HCT116 (cell line): ENCODE data around the gene MTHFSD.

Experiments
- CEBPB ChIP-seq: IDR thresholded peaks from 2 replicates; pipeline ENCODE4 v1.6.1; 2012; ENCODE audit warnings: low read depth
- CTCF ChIP-seq, 3 experiments: fragments of 200-600 bp in 1 of 3; sonication (generic) in 1 of 3; IDR thresholded peaks in 2 of 3; conservative IDR thresholded peaks in 1 of 3; 2 replicates each; pipeline ENCODE4 v1.5.1; 2012 to 2017; ENCODE audit warnings: low read depth in 2 of 3, low read length in 2 of 3, antibody characterized with exemption in 1 of 3, borderline replicate concordance in 1 of 3, control low read depth in 1 of 3, mild to moderate bottlenecking in 1 of 3, mixed read lengths in 1 of 3, mixed run types in 1 of 3, moderate library complexity in 1 of 3; ENCODE audit not compliant: insufficient read depth in 1 of 3
- EZH2 ChIP-seq: fragments of 200-600 bp; sonication (generic); IDR thresholded peaks from 2 replicates; pipeline ENCODE4 v1.6.1; 2017; ENCODE audit warnings: antibody characterized with exemption, mixed run types
- EZH2phosphoT487 ChIP-seq: fragments of 200-600 bp; IDR thresholded peaks from 2 replicates; pipeline ENCODE4 v1.6.1; 2018; ENCODE audit warnings: antibody characterized with exemption, borderline replicate concordance
- MAX ChIP-seq: IDR thresholded peaks from 2 replicates; pipeline ENCODE4 v1.6.1; 2012
- POLR2A ChIP-seq: IDR thresholded peaks from 2 replicates; pipeline ENCODE4 v1.7.0; 2011; ENCODE audit warnings: borderline replicate concordance; ENCODE audit not compliant: insufficient read depth, insufficient read length; ENCODE audit errors: extremely low read depth
- POLR2AphosphoS5 ChIP-seq: IDR thresholded peaks from 2 replicates; pipeline ENCODE4 v1.6.1; 2011; ENCODE audit warnings: mild to moderate bottlenecking, low read depth, low read length, moderate library complexity
- RAD21 ChIP-seq: IDR thresholded peaks from 2 replicates; pipeline ENCODE4 v1.6.1; 2012; ENCODE audit warnings: low read depth, mild to moderate bottlenecking
- SP1 ChIP-seq: IDR thresholded peaks from 2 replicates; pipeline ENCODE4 v1.6.1; 2012; ENCODE audit warnings: low read depth
- YY1 ChIP-seq: IDR thresholded peaks from 2 replicates; pipeline ENCODE4 v1.6.1; 2011; ENCODE audit warnings: low read length, low read depth, moderate library complexity, mild to moderate bottlenecking; ENCODE audit not compliant: insufficient replicate concordance; ENCODE audit errors: extremely low read depth

DNA sequence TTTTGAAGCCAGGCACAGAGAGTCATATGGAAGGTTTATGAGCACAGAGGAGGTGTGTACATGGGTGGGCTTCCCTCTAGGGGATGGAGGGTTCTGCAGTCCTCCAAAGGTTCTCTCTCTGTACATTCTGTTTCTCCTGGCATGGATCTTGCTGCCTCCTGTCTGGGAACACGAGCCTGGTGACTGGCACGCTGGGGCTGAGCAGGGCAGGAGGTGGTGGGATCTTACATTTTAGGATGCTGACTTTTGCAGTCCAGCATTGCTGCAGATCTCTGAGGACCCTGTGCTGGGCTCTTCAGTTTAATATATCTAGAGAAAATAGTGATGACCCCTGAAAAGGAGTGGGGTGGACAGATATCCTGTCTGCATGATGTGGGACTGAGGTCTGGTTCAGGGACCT lies 46.3 kb upstream of the MTHFSD start:
- TF ChIP-seq MAX = no peak
- no peak for TF ChIP-seq POLR2A
- TF ChIP-seq CTCF (IDR thresholded peaks at IDR 0.05 in 2 of 3, conservative IDR thresholded peaks at IDR 0.05 in 1 of 3; ENCODE audit: borderline replicate concordance in 1 of 3, insufficient read depth in 1 of 3, low read depth in 2 of 3, low read length in 2 of 3) = no peak
- TF ChIP-seq EZH2phosphoT487 = no peak
- TF ChIP-seq POLR2AphosphoS5 = no peak
- no peak for TF ChIP-seq YY1
- TF ChIP-seq RAD21 = no peak
- TF ChIP-seq SP1 = no peak
- no peak for TF ChIP-seq CEBPB
- no peak for TF ChIP-seq EZH2
